ENCODE data around the gene MOB1B.

DNA sequence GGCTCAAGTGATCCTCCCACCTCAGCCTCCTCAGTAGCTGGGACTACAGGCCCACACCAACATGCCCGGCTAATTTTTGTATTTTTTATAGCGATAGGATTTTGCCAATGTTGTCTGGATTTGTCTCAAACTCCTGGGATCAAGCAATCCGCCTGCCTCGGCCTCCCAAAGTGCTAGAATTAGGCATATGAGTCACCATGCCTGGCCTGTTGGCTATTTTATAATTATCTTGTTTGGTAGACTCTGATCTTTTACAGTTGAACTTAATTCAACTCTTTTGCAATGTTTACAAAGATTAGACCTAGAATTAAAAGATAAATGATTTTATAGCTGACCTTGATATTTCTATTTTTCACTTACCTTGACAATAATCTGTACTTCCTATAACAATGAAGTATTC lies 109.3 kb downstream of the MOB1B start:
- TF ChIP-seq, protein P1, sequence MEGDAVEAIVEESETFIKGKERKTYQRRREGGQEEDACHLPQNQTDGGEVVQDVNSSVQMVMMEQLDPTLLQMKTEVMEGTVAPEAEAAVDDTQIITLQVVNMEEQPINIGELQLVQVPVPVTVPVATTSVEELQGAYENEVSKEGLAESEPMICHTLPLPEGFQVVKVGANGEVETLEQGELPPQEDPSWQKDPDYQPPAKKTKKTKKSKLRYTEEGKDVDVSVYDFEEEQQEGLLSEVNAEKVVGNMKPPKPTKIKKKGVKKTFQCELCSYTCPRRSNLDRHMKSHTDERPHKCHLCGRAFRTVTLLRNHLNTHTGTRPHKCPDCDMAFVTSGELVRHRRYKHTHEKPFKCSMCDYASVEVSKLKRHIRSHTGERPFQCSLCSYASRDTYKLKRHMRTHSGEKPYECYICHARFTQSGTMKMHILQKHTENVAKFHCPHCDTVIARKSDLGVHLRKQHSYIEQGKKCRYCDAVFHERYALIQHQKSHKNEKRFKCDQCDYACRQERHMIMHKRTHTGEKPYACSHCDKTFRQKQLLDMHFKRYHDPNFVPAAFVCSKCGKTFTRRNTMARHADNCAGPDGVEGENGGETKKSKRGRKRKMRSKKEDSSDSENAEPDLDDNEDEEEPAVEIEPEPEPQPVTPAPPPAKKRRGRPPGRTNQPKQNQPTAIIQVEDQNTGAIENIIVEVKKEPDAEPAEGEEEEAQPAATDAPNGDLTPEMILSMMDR (conservative IDR thresholded peaks at IDR 0.05; ENCODE audit: low read depth, low read length) = no peak
- no peak for TF ChIP-seq EZH2 (IDR thresholded peaks at IDR 0.05; ENCODE audit: borderline replicate concordance, low read depth, low read length, poor library complexity, severe bottlenecking)
